Sigmoid colon (tissue), 7 donors: ENCODE data around the gene ACTL6B. TPM values are rescaled to one million over a fixed set of nuclear protein-coding genes. Genes with fewer than 3 reads are reported as not detected.

Experiments
- DNase-seq: peaks from one replicate; pipeline ENCODE4 v3.0.0-alpha.2; 2019
- H3K27ac ChIP-seq, 4 donors: fragments of 200-600 bp; sonication (generic); one replicate each; pipeline ENCODE4 v1.5.1; 2016 to 2019; ENCODE audit warnings: mild to moderate bottlenecking in 1 of 4
- H3K27me3 ChIP-seq, 3 donors: fragments of 200-600 bp; sonication (generic); one replicate each; pipeline ENCODE4 v1.5.1; 2019; ENCODE audit warnings: mild to moderate bottlenecking in 1 of 3
- H3K36me3 ChIP-seq, 4 donors: fragments of 200-600 bp; sonication (generic); one replicate each; pipeline ENCODE4 v1.5.1; 2016 to 2019
- H3K4me1 ChIP-seq, 4 donors: fragments of 200-600 bp; sonication (generic); one replicate each; pipeline ENCODE4 v1.5.1; 2017 to 2019
- H3K4me3 ChIP-seq, 4 donors: fragments of 200-600 bp; sonication (generic); one replicate each; pipeline ENCODE4 v1.5.1; 2017 to 2019; ENCODE audit warnings: mild to moderate bottlenecking in 2 of 4, moderate library complexity in 1 of 4
- H3K9me3 ChIP-seq, 4 donors: fragments of 200-600 bp in 3 of 4; sonication (generic) in 3 of 4; one replicate each; pipeline versions ENCODE4 v1.5.1 to v1.6.1; 2013 to 2019
- EP300 ChIP-seq, 4 donors: sonication (generic); formaldehyde crosslinking; IDR thresholded peaks; one replicate each; pipeline ENCODE4 v1.6.1; 2017; ENCODE audit warnings: antibody characterized with exemption in 4 of 4
- POLR2A ChIP-seq, 2 donors: fragments of 450-650 bp; IDR thresholded peaks; one replicate each; pipeline ENCODE4 v1.6.1; 2016; ENCODE audit warnings: antibody characterized with exemption in 2 of 2, mild to moderate bottlenecking in 2 of 2, moderate library complexity in 2 of 2
- POLR2AphosphoS5 ChIP-seq, 4 donors: sonication (generic); formaldehyde crosslinking; IDR thresholded peaks; one replicate each; pipeline ENCODE4 v1.6.1; 2017; ENCODE audit warnings: antibody characterized with exemption in 4 of 4
- WGBS, 2 donors: extraction: QIAGEN DNeasy Blood & Tissue Kit; methylation state at CpG; one replicate each; pipeline ENCODE4 v1.1.7; 2013; 5-methylcytosine and 5-hydroxymethylcytosine counted together
- intact Hi-C: fragments of 100-400 bp; cut with DNase I; formaldehyde crosslinking; loops from one replicate; pipeline ENCODE4 v1.15.1; 2023
- polyA plus RNA-seq, 3 donors: library from polyadenylated mRNA; stranded (reverse); fragments of 200-250 nt; gene quantifications; one replicate each; pipeline ENCODE4 v1.2.3, GENCODE V29; 2013
- total RNA-seq, 4 donors: library from RNA; depleted of rRNA; stranded (reverse); fragments of >200 nt; gene quantifications; one replicate each; pipeline ENCODE4 v1.1.0, GENCODE V29; 2016
- TF ChIP-seq, protein P1 (sequence below), 4 experiments: fragments of 450-650 bp in 3 of 4; fragments of 200-600 bp in 1 of 4; IDR thresholded peaks; one replicate each; pipeline ENCODE4 v1.5.1; 2016 to 2019; ENCODE audit warnings: antibody characterized with exemption in 4 of 4, mild to moderate bottlenecking in 3 of 4, moderate library complexity in 2 of 4
- donor health status: healthy with polysubstance abuse.
- donor health status: Bipolar disorder and iron deficiency.
- donor health status: healthy.

ACTL6B gene
- total and polyA plus RNA-seq, 7 donors = 0.58 to 0.71 (median 0.68) TPM; not detected in 4

- no peak for DNase-seq
- Histone ChIP-seq H3K27me3 (no peaks in the 10 kb centered on the region), H3K4me3 (no peak overlapping the region), H3K4me1 (peaks cover 0 to 53% (median 52%) of the 10 kb centered on the region in 4 donors), H3K36me3 (peaks cover 39 to 50% (median 43%) of the 10 kb centered on the region in 4 donors), H3K27ac (no peak overlapping the region), H3K9me3 (no peaks in the 10 kb centered on the region)
- intact Hi-C loops = loop anchor here (2.0 to 5.0 kb wide), 3 partner anchors 15 to 222 kb away; no protein-coding TSS in a partner anchor
- 86 to 91% methylated on average over 18 of the region's 18 CpGs for WGBS, 2 donors
- TF ChIP-seq POLR2A (IDR thresholded peaks at IDR 0.05) (no peak), POLR2AphosphoS5 (IDR thresholded peaks at IDR 0.05) (no peak), EP300 (IDR thresholded peaks at IDR 0.05) (no peak)
- TF ChIP-seq, protein P1, sequence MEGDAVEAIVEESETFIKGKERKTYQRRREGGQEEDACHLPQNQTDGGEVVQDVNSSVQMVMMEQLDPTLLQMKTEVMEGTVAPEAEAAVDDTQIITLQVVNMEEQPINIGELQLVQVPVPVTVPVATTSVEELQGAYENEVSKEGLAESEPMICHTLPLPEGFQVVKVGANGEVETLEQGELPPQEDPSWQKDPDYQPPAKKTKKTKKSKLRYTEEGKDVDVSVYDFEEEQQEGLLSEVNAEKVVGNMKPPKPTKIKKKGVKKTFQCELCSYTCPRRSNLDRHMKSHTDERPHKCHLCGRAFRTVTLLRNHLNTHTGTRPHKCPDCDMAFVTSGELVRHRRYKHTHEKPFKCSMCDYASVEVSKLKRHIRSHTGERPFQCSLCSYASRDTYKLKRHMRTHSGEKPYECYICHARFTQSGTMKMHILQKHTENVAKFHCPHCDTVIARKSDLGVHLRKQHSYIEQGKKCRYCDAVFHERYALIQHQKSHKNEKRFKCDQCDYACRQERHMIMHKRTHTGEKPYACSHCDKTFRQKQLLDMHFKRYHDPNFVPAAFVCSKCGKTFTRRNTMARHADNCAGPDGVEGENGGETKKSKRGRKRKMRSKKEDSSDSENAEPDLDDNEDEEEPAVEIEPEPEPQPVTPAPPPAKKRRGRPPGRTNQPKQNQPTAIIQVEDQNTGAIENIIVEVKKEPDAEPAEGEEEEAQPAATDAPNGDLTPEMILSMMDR (IDR thresholded peaks at IDR 0.05) = no peak
Measured at GRCh38 chr7:100689230-100690135, 33.2 kb upstream of the ACTL6B start.

DNA sequence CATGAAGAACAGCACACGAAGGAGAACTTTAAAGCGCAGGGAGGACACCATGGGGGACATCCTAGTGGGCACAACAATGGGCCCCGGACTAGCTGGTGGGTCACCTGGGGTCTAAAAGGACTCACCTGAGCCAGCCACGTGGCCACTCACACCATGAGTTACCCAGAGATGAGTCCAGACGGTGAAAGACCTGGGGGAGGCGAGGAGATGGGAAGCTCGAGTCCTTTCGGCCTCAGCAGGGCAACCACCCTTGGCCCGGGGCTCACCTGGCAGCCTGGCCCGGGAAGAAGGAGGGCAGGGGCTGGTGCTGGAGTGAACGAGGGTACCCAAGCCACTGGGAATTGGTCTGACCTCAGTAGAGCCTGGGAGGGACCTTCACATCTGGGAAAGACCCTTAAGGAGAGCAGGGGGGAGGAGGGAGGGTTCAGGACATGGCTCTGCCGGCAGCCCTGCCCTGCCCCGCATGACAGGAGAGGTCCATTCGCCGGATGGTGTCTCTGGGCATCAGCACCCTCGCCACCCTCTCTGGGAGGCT lies 32.1 kb upstream of the ACTL6B start:
- peaks cover 0 to 52% (median 51%) of the 10 kb centered on the region in 4 donors for H3K4me1 ChIP-seq
- no peak for DNase-seq
- no peak overlapping the region for H3K27ac ChIP-seq
- 83 to 92% methylated on average over 16 of the region's 16 CpGs for WGBS, 2 donors
- H3K4me3 ChIP-seq = no peak overlapping the region
- H3K9me3 ChIP-seq = no peaks in the 10 kb centered on the region
- peaks cover 50 to 61% (median 54%) of the 10 kb centered on the region in 4 donors for H3K36me3 ChIP-seq
- H3K27me3 ChIP-seq = no peaks in the 10 kb centered on the region
- TF ChIP-seq POLR2A (IDR thresholded peaks at IDR 0.05) (no peak), EP300 (IDR thresholded peaks at IDR 0.05) (no peak)
- intact Hi-C loops = no loop called here

DNA sequence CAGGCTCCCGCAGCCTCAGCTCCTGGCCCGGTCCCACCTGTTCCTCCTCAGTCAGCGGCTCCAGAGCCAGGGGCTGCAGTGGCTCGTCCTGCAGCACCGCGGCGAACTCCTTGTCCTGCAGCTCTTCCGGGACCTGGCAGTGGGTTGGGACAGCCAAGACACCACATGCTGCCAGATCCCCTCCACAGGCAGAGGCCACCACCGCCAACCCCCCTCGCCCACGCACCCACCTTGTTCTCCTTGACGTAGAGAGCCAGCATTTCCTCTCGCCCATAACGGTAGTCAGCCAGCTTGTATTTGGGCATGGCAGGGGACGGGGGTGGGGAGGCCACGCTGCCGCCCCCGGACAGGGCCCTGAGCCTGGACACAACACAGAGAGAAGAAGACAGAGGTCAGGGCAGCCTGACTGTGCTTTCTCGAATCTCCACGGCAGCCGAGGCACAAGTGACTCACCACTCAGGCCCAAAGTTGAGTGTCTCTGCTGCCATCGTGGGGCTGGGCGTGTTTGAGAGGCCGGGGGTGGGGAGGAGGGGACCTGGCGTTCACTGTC lies 31.6 kb upstream of the ACTL6B start:
- peaks cover 56 to 67% (median 60%) of the 10 kb centered on the region in 4 donors for H3K36me3 ChIP-seq
- H3K27me3 ChIP-seq = no peaks in the 10 kb centered on the region
- H3K27ac ChIP-seq = no peak overlapping the region
- peaks cover 0 to 47% (median 47%) of the 10 kb centered on the region in 4 donors for H3K4me1 ChIP-seq
- no peak overlapping the region for H3K4me3 ChIP-seq
- no peak for TF ChIP-seq POLR2A (IDR thresholded peaks at IDR 0.05)
- TF ChIP-seq POLR2AphosphoS5 (IDR thresholded peaks at IDR 0.05) = no peak
- no peak for TF ChIP-seq EP300 (IDR thresholded peaks at IDR 0.05)
- TF ChIP-seq, protein P1 (IDR thresholded peaks at IDR 0.05) = no peak
- intact Hi-C loops = no loop called here
- DNase-seq = no peak
- H3K9me3 ChIP-seq = no peaks in the 10 kb centered on the region
- WGBS, 2 donors = 86 to 88% methylated on average over 25 of the region's 25 CpGs

DNA sequence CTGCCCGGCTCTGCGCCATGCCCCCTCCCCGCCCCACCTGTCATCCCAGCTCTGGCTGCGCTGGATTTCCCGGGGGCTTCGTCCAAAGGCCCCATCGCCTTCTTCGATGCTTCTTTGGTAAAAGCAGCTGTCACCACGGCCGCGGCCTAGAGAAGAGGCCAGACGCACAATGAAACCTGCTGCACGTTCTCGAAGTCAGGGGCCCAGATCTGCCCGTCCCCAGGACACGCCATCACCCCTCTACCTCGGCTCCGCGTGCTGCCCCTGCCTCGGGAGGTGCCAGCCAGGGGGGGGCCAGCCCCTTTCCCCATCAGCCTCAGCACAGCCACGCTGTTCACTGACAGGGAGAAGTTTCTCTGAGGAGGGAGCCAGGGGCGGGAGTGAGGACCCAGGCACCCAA lies 31.0 kb upstream of the ACTL6B start:
- Histone ChIP-seq H3K27ac (no peak overlapping the region), H3K4me3 (no peak overlapping the region), H3K27me3 (no peaks in the 10 kb centered on the region), H3K9me3 (no peaks in the 10 kb centered on the region), H3K36me3 (peaks cover 61 to 73% (median 65%) of the 10 kb centered on the region in 4 donors), H3K4me1 (peaks cover 0 to 41% (median 41%) of the 10 kb centered on the region in 4 donors)
- DNase-seq = no peak
- 90 to 95% methylated on average over 22 of the region's 22 CpGs for WGBS, 2 donors
- TF ChIP-seq POLR2AphosphoS5 (IDR thresholded peaks at IDR 0.05) = no peak
- no peak for TF ChIP-seq EP300 (IDR thresholded peaks at IDR 0.05)
- TF ChIP-seq, protein P1 (IDR thresholded peaks at IDR 0.05) = no peak
- TF ChIP-seq POLR2A (IDR thresholded peaks at IDR 0.05) = no peak
- intact Hi-C loops = no loop called here

- intact Hi-C loops = no loop called here
- H3K36me3 ChIP-seq = peaks cover 66 to 77% (median 69%) of the 10 kb centered on the region in 4 donors
- H3K4me1 ChIP-seq = peaks cover 0 to 37% (median 37%) of the 10 kb centered on the region in 4 donors
- no peak for DNase-seq
- no peaks in the 10 kb centered on the region for H3K9me3 ChIP-seq
- H3K4me3 ChIP-seq = no peak overlapping the region
- TF ChIP-seq EP300 (IDR thresholded peaks at IDR 0.05) (no peak), POLR2A (IDR thresholded peaks at IDR 0.05) (no peak), POLR2AphosphoS5 (IDR thresholded peaks at IDR 0.05) (no peak)
- TF ChIP-seq, protein P1 (IDR thresholded peaks at IDR 0.05) = no peak
- 92 to 94% methylated on average over 17 of the region's 17 CpGs for WGBS, 2 donors
- H3K27me3 ChIP-seq = no peaks in the 10 kb centered on the region
- H3K27ac ChIP-seq = no peak overlapping the region
Measured at GRCh38 chr7:100686822-100687211, 30.6 kb upstream of the ACTL6B start.
